Muscle of back (tissue), 11 donors: ENCODE results near the gene AP1AR. TPM values are rescaled to one million over a fixed set of nuclear protein-coding genes. Genes with fewer than 3 reads are reported as not detected.
"Not testable (repeated sequence)": the region's sequence is repeated elsewhere in the genome, so short reads cannot be mapped to it uniquely, and the experiment has no call there.

Source experiments
- DNase-seq, 3 donors: peaks; one replicate each; pipeline versions ENCODE4 v3.0.0 to v3.0.0-alpha.2; 2013
- polyA plus RNA-seq, 10 donors: library from polyadenylated mRNA; unstranded; fragments of 120-200 nt; gene quantifications; one replicate each; pipeline ENCODE4 v1.2.1, GENCODE V29; 2013; ENCODE audit not compliant: insufficient read length in 10 of 10

The AP1AR gene
- polyA plus RNA-seq, 10 donors: 9.5 to 17.4 (median 12.3) TPM

DNA sequence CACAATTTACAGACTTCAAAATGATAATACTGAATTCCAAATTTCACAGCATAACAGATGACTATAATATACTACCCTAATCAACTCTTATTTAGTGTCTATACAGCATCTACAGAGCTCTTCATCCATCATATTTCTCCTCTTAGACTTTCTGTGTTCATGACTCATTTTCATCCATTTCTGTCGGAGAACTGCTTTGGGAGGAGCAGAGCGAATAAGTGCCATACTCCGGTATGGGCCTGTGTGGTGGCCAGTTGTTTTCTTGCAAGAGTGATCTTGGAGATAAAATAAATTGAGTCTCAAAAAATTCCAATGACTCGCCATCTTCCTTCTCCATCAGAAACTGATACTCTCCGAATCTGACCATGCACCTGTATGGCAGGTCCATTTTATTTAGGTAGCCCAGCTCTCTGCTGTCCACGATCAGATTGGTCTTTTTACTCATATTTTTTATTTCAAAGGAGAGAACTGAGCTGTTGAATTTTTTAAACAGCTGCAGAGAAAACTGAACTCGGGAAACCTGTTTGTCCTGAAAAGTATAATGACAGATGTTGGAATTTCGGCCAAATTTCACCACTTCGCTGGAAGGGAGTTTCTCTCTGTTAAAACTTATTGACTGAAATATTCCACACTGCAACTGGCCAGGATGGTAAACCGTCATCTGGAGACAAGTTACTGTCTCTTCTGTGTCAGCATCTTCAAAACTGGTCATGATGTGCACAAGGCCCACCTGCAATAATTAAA, 46.3 kb downstream of the AP1AR start:
- DNase-seq: no peak

DNA sequence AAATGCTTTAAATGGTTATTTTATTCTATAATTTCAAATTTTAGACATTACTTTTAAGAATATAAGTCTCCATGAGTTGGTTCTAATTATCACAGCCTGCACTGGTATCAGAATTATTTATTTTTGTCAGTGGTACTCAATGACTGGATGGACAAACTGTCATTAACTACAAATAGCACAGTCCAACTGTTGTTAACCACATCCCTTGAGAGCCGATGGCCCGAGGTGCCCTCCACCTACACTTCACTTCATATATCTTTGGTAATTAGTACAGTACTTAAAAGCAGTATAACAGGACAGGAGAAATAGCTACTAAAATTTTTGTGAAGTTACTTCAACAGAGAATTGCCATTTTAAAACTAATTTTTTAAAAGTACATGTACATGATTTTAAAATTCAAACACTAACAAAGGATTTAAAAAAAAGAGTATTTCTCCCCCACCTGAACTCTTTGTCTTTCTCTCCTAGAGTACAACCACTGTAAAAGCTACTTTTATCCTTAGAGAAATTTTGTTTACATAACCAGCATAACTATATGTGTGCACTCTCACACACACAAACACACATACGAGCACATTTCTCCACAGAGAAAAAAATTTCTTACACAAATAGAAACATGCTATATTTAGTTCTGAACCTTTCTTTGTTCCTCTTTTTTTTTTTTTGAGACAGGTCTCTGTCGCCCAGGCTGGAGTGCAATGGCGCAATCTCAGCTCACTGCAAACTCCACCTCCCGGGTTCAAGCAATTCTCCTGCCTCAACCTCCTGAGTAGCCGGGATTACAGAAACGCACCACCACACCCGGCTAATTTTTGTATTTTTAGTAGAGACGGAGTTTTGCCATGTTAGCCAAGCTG, 47.7 kb downstream of the AP1AR start:
- DNase-seq: no peak

DNA sequence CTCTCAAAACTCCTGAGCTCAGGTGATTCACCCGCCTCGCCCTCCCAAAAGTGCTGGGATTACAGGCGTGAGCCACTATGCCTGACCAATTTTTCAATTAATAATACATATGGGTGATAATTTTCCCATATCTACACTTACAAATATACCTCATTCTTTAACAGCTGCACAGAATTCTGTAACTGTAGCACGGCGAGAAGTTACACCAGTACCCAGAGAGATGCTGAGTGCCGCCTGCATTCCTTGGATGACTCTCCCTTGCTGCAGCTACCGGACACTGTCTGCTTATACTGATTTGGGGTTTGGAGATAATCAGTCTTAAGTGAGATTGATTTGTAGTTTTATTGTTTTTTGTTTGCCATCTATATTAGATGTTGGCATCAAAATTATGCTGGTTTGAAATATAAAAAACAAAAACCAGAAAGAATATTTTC, 48.3 kb downstream of the AP1AR start:
- no peak for DNase-seq

GRCh38 chr4:112280386-112281056, 48.9 kb downstream of the AP1AR start:
- DNase-seq: no peak

GRCh38 chr4:112281895-112282398, 50.4 kb downstream of the AP1AR start:
- not testable (repeated sequence) for DNase-seq

- no peak for DNase-seq
Measured at GRCh38 chr4:112282860-112283667, 51.5 kb downstream of the AP1AR start.

- DNase-seq: peak in 2 of 3 donors; percentile 4 to 35
Measured at GRCh38 chr4:112284166-112284565, 52.6 kb downstream of the AP1AR start.

DNA sequence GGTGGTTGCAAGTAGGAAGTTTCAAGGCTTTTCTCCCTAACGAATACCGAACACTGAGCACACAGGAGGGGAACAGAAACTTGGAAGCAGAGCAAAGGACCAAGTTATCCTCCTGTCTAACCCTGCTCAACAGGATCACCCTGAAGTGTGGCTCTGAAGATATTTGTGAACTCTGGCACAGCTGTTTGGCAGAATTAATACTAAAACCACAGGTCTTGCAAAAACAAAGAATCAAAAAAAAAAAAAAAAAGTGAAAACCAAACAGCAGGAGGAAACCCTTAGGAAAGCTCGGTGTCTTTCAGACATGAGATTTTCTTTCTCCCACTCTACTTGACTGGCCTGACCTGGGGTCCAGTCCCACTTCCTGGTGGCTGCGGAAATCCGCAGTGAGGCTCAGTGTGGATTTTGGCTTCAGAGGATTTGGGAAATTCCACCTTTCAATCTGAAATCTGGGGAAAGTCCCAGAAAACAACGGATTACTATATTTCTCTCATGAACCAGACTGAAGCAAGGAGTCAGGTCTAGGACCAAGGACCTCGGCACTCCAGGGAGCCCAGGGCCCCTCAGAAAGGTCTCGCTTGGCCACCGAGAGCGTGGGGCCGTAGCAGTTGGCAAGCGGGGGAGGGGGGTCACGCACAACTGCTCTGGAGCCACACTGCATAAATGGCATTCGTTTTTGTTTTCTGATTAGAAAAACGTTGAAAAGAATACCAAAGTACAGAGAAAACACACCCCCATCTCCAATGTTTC, 53.2 kb downstream of the AP1AR start:
- DNase-seq: peak in 2 of 3 donors; percentile 34 to 67

GRCh38 chr4:112287258-112287989, 55.8 kb downstream of the AP1AR start:
- no peak for DNase-seq

DNA sequence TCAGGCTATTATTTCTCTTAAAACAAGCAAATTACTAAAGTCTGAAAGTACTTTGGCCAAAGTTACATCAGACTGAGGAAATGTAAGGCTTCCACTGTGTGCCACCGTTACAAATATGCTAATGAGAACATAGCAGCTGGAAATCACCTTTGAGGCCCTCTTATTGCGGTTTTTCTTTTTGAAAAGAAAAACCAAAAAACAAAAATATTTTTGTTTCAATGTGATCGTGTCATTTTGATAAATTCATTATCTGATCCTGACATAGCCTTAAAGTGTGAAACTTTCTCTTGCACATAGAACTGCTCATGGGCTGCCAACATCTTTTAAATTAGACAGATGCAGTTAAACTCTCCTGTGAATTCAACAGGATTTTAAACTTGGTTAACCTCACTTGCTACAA, 56.9 kb downstream of the AP1AR start:
- DNase-seq: no peak

DNA sequence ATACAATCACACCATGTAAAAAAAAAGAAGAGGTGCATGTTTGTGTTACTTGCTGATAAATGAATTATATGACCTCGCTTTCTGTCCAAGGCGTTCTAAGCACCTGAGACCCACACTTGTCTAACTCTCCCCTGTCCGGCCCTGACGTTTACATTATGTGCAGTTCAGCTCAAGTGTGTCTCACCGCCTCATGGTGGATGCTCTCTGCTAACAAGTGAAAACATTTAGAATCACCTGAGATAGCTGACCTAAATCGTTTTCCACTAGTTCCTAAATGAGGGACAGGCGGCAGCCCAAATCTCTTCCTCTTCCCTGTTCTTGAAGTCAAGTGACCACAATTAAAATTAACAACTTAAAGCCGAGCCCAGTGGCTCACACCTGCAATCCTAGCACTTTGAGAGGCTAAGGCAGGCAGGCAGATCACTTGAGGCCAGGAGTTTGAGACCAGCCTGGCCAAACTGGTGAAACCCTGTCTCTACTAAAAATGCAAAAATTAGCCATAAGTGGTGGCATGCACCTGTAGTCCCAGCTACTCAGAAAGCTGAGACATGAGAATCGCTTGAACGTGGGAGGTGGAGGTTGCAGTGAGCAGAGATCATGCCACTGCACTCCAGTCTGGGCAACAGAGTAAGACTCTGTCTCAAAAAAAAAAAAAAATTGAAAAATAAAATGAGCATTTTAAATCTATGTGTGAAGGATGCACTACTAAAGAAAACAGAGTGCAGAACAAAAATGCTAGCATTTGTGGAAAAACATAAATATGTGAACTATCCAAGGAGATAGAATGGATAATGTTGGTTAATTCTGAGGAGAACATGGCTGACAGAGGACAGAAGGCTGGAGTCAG, 58.0 kb downstream of the AP1AR start:
- no peak for DNase-seq

- DNase-seq: no peak
Measured at GRCh38 chr4:112290341-112290740, 58.8 kb downstream of the AP1AR start.

DNA sequence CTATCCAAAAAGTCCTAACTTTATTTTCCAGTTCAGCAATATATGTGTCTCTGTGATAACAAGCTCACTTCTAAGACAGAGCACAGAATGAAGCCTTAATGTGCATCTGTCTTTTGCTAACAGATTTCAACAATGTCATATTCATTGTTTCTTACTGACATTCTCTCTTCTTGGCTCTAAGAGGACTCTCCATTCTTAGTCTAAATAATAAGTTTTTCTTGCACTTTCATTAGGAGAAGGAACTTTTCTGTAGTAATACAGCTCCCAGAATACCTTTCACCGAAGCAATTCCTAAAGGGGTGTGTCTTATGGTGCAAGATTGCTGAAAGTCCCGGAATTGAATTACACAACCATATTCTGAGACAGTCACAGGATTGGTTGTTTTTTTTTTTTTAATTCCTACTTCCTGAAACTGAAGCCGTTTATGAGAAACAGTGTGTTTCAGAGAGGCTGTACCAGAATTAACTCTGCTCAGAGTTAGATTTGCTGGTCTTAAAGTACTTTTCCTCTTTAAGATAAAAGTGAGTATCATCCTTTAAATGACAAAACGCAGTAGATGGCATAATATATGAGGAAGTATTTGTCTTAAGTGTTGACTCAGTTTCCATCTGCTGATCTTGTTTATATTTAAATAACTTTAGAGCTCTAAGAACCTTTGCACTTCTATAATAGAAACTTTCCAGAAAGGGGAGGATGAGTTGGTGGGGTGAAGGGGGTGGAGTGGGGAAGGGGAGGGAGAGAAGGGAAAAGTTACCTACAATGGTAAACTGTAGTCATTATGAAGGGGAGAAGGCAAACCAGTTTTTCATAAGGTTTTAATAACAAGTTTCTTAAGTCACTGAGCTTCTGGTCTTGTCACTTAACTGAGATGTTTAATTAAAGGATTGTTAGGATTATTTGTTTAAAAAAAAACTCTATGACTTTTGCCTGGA, 65.6 kb downstream of the AP1AR start, which contains the start of gene ALPK1:
ALPK1 (plus strand) TSS at position 421 of the 932 bp plus-strand sequence.
- DNase-seq: peak; percentile 84 to 90 (median 86)

- DNase-seq: no peak
Measured at GRCh38 chr4:112299721-112300120, 68.1 kb downstream of the AP1AR start.

GRCh38 chr4:112302320-112303274, 71.0 kb downstream of the AP1AR start:
- DNase-seq: no peak

- not testable (repeated sequence) for DNase-seq
Measured at GRCh38 chr4:112305477-112305876, 73.9 kb downstream of the AP1AR start.
